GM21381 (cell line): ENCODE data around the gene STK32B.
"Not testable (repeated sequence)": the region's sequence is repeated elsewhere in the genome, so short reads cannot be mapped to it uniquely, and the experiment has no call there.

ENCODE experiments used
- ATAC-seq: cut with Tn5 transposase; IDR thresholded peaks from one replicate; pipeline ENCODE4 v1.9.1; 2021; ENCODE audit warnings: mild to moderate bottlenecking, moderate library complexity; ENCODE audit not compliant: unreplicated experiment

STK32B gene

GRCh38 chr4:5066101-5066500, 14.8 kb downstream of the STK32B start:
- no peak for ATAC-seq

- not testable (repeated sequence) for ATAC-seq
These were observed 15.7 kb downstream of the STK32B start for GRCh38 chr4:5066968-5067367.

GRCh38 chr4:5067908-5068307, 16.6 kb downstream of the STK32B start:
- no peak for ATAC-seq

- ATAC-seq, result no peak
These were observed 18.6 kb downstream of the STK32B start for GRCh38 chr4:5069901-5070300.

GRCh38 chr4:5072948-5073347, 21.7 kb downstream of the STK32B start:
- no peak for ATAC-seq

GRCh38 chr4:5078009-5078408, 26.7 kb downstream of the STK32B start:
- ATAC-seq, result no peak

- ATAC-seq, result no peak
These were observed 28.3 kb downstream of the STK32B start for GRCh38 chr4:5079581-5079980.

GRCh38 chr4:5081441-5081999, 30.2 kb downstream of the STK32B start:
- no peak for ATAC-seq

GRCh38 chr4:5082376-5082775, 31.1 kb downstream of the STK32B start:
- ATAC-seq, result no peak

- ATAC-seq, result no peak
These were observed 33.7 kb downstream of the STK32B start for GRCh38 chr4:5084911-5085475.

GRCh38 chr4:5086535-5086934, 35.3 kb downstream of the STK32B start:
- ATAC-seq, result no peak

- ATAC-seq, result no peak
These were observed 45.0 kb downstream of the STK32B start for GRCh38 chr4:5096261-5096660.

- ATAC-seq, result no peak
These were observed 46.9 kb downstream of the STK32B start for GRCh38 chr4:5098176-5098575.

- no peak for ATAC-seq
These were observed 49.1 kb downstream of the STK32B start for GRCh38 chr4:5100336-5100735.

GRCh38 chr4:5100986-5101385, 49.7 kb downstream of the STK32B start:
- no peak for ATAC-seq

GRCh38 chr4:5101571-5101970, 50.3 kb downstream of the STK32B start:
- ATAC-seq, result no peak

- ATAC-seq, result no peak
These were observed 59.6 kb downstream of the STK32B start for GRCh38 chr4:5110901-5111300.

- ATAC-seq, result no peak
These were observed 61.2 kb downstream of the STK32B start for GRCh38 chr4:5112333-5113095.

GRCh38 chr4:5114950-5115349, 63.7 kb downstream of the STK32B start:
- ATAC-seq, result no peak

GRCh38 chr4:5118091-5118786, 67.0 kb downstream of the STK32B start:
- ATAC-seq, result no peak

GRCh38 chr4:5118994-5119835, 67.9 kb downstream of the STK32B start:
- ATAC-seq, result no peak
